T-helper 2 cell treated with Interferon-gamma antibody and Interleukin-4, amounts not matched to agents 5 μg/mL and 100 μg/mL, for 36 hours (primary cell): ENCODE results near the gene GSTM2.
A peak's percentile ranks its signal among the peaks of the same experiment; 100 is the strongest.

ENCODE experiments used
- DNase-seq: peaks from one replicate; pipeline ENCODE4 v3.0.0; 2021; ENCODE audit warnings: low spot score
- H3K27ac Mint-ChIP-seq: one replicate; pipeline ENCODE4 v1.8.0; 2021; ENCODE audit warnings: mild to moderate bottlenecking, mixed read lengths
- H3K27me3 Mint-ChIP-seq: one replicate; pipeline ENCODE4 v1.8.0; 2021; ENCODE audit warnings: low read depth, mixed read lengths
- H3K36me3 Mint-ChIP-seq: one replicate; pipeline ENCODE4 v1.8.0; 2021; ENCODE audit warnings: low read depth, mixed read lengths
- H3K4me1 Mint-ChIP-seq: one replicate; pipeline ENCODE4 v1.8.0; 2021; ENCODE audit warnings: low read depth, mixed read lengths
- H3K4me3 Mint-ChIP-seq: one replicate; pipeline ENCODE4 v1.8.0; 2022; ENCODE audit warnings: mild to moderate bottlenecking, moderate library complexity, mixed read lengths
- H3K9me3 Mint-ChIP-seq: one replicate; pipeline ENCODE4 v1.8.0; 2021; ENCODE audit warnings: mixed read lengths

Gene GSTM2

GRCh38 chr1:109625601-109626560, 42.0 kb upstream of the GSTM2 start:
- Mint-ChIP-seq H3K4me1 (peaks cover 30% of the 10 kb centered on the region), H3K27me3 (no peaks in the 10 kb centered on the region), H3K4me3 (no peak overlapping the region), H3K9me3 (no peaks in the 10 kb centered on the region), H3K36me3 (peaks cover 31% of the 10 kb centered on the region), H3K27ac (peak overlapping the region; percentile 31)
- no peak for DNase-seq

GRCh38 chr1:109626682-109627408, 41.0 kb upstream of the GSTM2 start:
- H3K4me3 Mint-ChIP-seq = no peak overlapping the region
- H3K4me1 Mint-ChIP-seq = peaks cover 26% of the 10 kb centered on the region
- peak overlapping the region; percentile 31 for H3K27ac Mint-ChIP-seq
- peaks cover 35% of the 10 kb centered on the region for H3K36me3 Mint-ChIP-seq
- H3K9me3 Mint-ChIP-seq = no peaks in the 10 kb centered on the region
- DNase-seq = no peak
- no peaks in the 10 kb centered on the region for H3K27me3 Mint-ChIP-seq

- Mint-ChIP-seq H3K4me3 (no peak overlapping the region), H3K4me1 (peaks cover 16% of the 10 kb centered on the region), H3K27ac (no peak overlapping the region), H3K9me3 (no peaks in the 10 kb centered on the region), H3K27me3 (no peaks in the 10 kb centered on the region), H3K36me3 (peaks cover 37% of the 10 kb centered on the region)
- DNase-seq = no peak
Measured at GRCh38 chr1:109627692-109628399, 40.0 kb upstream of the GSTM2 start.

GRCh38 chr1:109628540-109629321, 39.1 kb upstream of the GSTM2 start:
- Mint-ChIP-seq H3K27me3 (no peaks in the 10 kb centered on the region), H3K4me1 (peaks cover 9% of the 10 kb centered on the region), H3K4me3 (no peak overlapping the region), H3K36me3 (peaks cover 43% of the 10 kb centered on the region), H3K27ac (no peak overlapping the region), H3K9me3 (no peaks in the 10 kb centered on the region)
- DNase-seq = no peak

- Mint-ChIP-seq H3K27me3 (no peaks in the 10 kb centered on the region), H3K27ac (no peak overlapping the region), H3K4me3 (no peak overlapping the region), H3K9me3 (no peaks in the 10 kb centered on the region), H3K36me3 (peaks cover 43% of the 10 kb centered on the region), H3K4me1 (peaks cover 6% of the 10 kb centered on the region)
- DNase-seq = no peak
Measured at GRCh38 chr1:109629372-109630030, 38.4 kb upstream of the GSTM2 start.

GRCh38 chr1:109630081-109630897, 37.6 kb upstream of the GSTM2 start:
- peaks cover 7% of the 10 kb centered on the region for H3K4me1 Mint-ChIP-seq
- H3K9me3 Mint-ChIP-seq = no peaks in the 10 kb centered on the region
- peaks cover 43% of the 10 kb centered on the region for H3K36me3 Mint-ChIP-seq
- H3K27ac Mint-ChIP-seq = no peak overlapping the region
- DNase-seq = no peak
- no peak overlapping the region for H3K4me3 Mint-ChIP-seq
- no peaks in the 10 kb centered on the region for H3K27me3 Mint-ChIP-seq

GRCh38 chr1:109630898-109631512, 36.9 kb upstream of the GSTM2 start:
- DNase-seq = no peak
- peaks cover 7% of the 10 kb centered on the region for H3K4me1 Mint-ChIP-seq
- no peak overlapping the region for H3K4me3 Mint-ChIP-seq
- no peaks in the 10 kb centered on the region for H3K27me3 Mint-ChIP-seq
- H3K9me3 Mint-ChIP-seq = no peaks in the 10 kb centered on the region
- H3K27ac Mint-ChIP-seq = no peak overlapping the region
- peaks cover 39% of the 10 kb centered on the region for H3K36me3 Mint-ChIP-seq

- H3K27ac Mint-ChIP-seq = no peak overlapping the region
- H3K4me3 Mint-ChIP-seq = no peak overlapping the region
- H3K36me3 Mint-ChIP-seq = peaks cover 36% of the 10 kb centered on the region
- H3K27me3 Mint-ChIP-seq = no peaks in the 10 kb centered on the region
- DNase-seq = no peak
- peaks cover 7% of the 10 kb centered on the region for H3K4me1 Mint-ChIP-seq
- no peaks in the 10 kb centered on the region for H3K9me3 Mint-ChIP-seq
Measured at GRCh38 chr1:109631513-109632505, 36.0 kb upstream of the GSTM2 start.

- DNase-seq = no peak
- no peak overlapping the region for H3K27ac Mint-ChIP-seq
- no peaks in the 10 kb centered on the region for H3K27me3 Mint-ChIP-seq
- peaks cover 31% of the 10 kb centered on the region for H3K36me3 Mint-ChIP-seq
- no peaks in the 10 kb centered on the region for H3K9me3 Mint-ChIP-seq
- H3K4me1 Mint-ChIP-seq = peaks cover 7% of the 10 kb centered on the region
- no peak overlapping the region for H3K4me3 Mint-ChIP-seq
Measured at GRCh38 chr1:109632671-109633346, 35.0 kb upstream of the GSTM2 start.

GRCh38 chr1:109634292-109634691, 33.6 kb upstream of the GSTM2 start:
- Mint-ChIP-seq H3K27ac (no peak overlapping the region), H3K27me3 (no peaks in the 10 kb centered on the region), H3K4me3 (no peak overlapping the region)

More at GRCh38 chr1:109634292-109634691, 33.6 kb upstream of the GSTM2 start:
- Mint-ChIP-seq H3K4me1 (peaks cover 7% of the 10 kb centered on the region), H3K36me3 (peaks cover 21% of the 10 kb centered on the region), H3K9me3 (no peaks in the 10 kb centered on the region)
- DNase-seq = no peak
